DND-41 (cell line): ENCODE results near the gene POFUT2.

ENCODE experiments used
- ATAC-seq: fragments of 200-7000 bp; cut with Tn5 transposase; 3 replicates; pipeline ENCODE4 v1.9.1; 2021; ENCODE audit warnings: low read depth; ENCODE audit not compliant: insufficient read depth
- DNase-seq: peaks from one replicate; pipeline ENCODE4 v3.0.0-alpha.2; 2020
- H2AFZ ChIP-seq: 2 replicates; pipeline ENCODE4 v1.6.0; 2012; ENCODE audit warnings: low read depth, low read length
- H3K27ac ChIP-seq: 2 replicates; pipeline ENCODE4 v1.5.1; 2012; ENCODE audit warnings: low read length, inconsistent platforms
- H3K27me3 ChIP-seq: fragments of 200-600 bp; sonication (generic); 2 replicates; pipeline ENCODE4 v1.6.0; 2012; ENCODE audit warnings: low read length, mild to moderate bottlenecking, inconsistent platforms; ENCODE audit not compliant: insufficient read depth, poor library complexity
- H3K36me3 ChIP-seq: 2 replicates; pipeline ENCODE4 v1.5.1; 2012; ENCODE audit warnings: low read length, inconsistent platforms; ENCODE audit not compliant: insufficient read depth
- H3K4me1 ChIP-seq: 2 replicates; pipeline ENCODE4 v1.5.1; 2012; ENCODE audit warnings: mild to moderate bottlenecking, low read length; ENCODE audit not compliant: insufficient read depth
- H3K4me2 ChIP-seq: 2 replicates; pipeline ENCODE4 v1.6.0; 2012; ENCODE audit warnings: mild to moderate bottlenecking, moderate library complexity, low read length, inconsistent platforms; ENCODE audit not compliant: insufficient read depth
- H3K4me3 ChIP-seq, 2 experiments: fragments of 200-600 bp in 1 of 2; shearing (Covaris generic) in 1 of 2; 2 replicates each; pipeline ENCODE4 v1.5.1; 2012 to 2016; ENCODE audit warnings: inconsistent platforms in 2 of 2, low read length in 2 of 2, mild to moderate bottlenecking in 2 of 2, low read depth in 1 of 2, moderate library complexity in 1 of 2
- H3K79me2 ChIP-seq: 2 replicates; pipeline ENCODE4 v1.6.0; 2012; ENCODE audit warnings: low read length, inconsistent platforms; ENCODE audit not compliant: insufficient read depth
- H3K9ac ChIP-seq: 2 replicates; pipeline ENCODE4 v1.6.0; 2012; ENCODE audit warnings: low read depth, mild to moderate bottlenecking, inconsistent platforms, low read length, moderate library complexity
- H3K9me3 ChIP-seq: 2 replicates; pipeline ENCODE4 v1.5.1; 2012; ENCODE audit warnings: low read length, moderate library complexity, mild to moderate bottlenecking, inconsistent platforms; ENCODE audit not compliant: insufficient read depth, severe bottlenecking
- H4K20me1 ChIP-seq: 2 replicates; pipeline ENCODE4 v1.6.0; 2012; ENCODE audit warnings: low read length; ENCODE audit not compliant: insufficient read depth
- CTCF ChIP-seq: IDR thresholded peaks from 2 replicates; pipeline ENCODE4 v1.5.1; 2012; ENCODE audit warnings: borderline replicate concordance, low read length, moderate library complexity, mild to moderate bottlenecking; ENCODE audit not compliant: poor library complexity, severe bottlenecking; ENCODE audit errors: extremely low read depth
- EZH2 ChIP-seq: IDR thresholded peaks from 3 replicates; pipeline ENCODE4 v1.6.1; 2012; ENCODE audit warnings: borderline replicate concordance, low read depth, mild to moderate bottlenecking, moderate library complexity, low read length, inconsistent platforms; ENCODE audit not compliant: severe bottlenecking

POFUT2 gene

GRCh38 chr21:45304476-45304830 lies 16.8 kb upstream of the POFUT2 start:
- Histone ChIP-seq H3K27ac (no peak overlapping the region), H3K36me3 (no peaks in the 10 kb centered on the region), H3K4me1 (no peaks in the 10 kb centered on the region), H3K27me3 (no peaks in the 10 kb centered on the region), H3K79me2 (no peaks in the 10 kb centered on the region), H3K4me3 (no peak overlapping the region), H3K4me2 (no peak overlapping the region), H3K9me3 (no peaks in the 10 kb centered on the region), H3K9ac (no peak overlapping the region), H2AFZ (no peak overlapping the region), H4K20me1 (peaks cover 3% of the 10 kb centered on the region; the same call in 1 of the 2 replicates)
- no peak for TF ChIP-seq EZH2
- TF ChIP-seq CTCF, result no peak
- no peak for ATAC-seq
- no peak for DNase-seq

- Histone ChIP-seq H3K9ac (no peak overlapping the region), H3K27ac (no peak overlapping the region), H2AFZ (no peak overlapping the region), H4K20me1 (peaks cover 4% of the 10 kb centered on the region; the same call in 1 of the 2 replicates), H3K27me3 (no peaks in the 10 kb centered on the region), H3K4me2 (no peak overlapping the region), H3K4me3 (no peak overlapping the region), H3K36me3 (no peaks in the 10 kb centered on the region), H3K79me2 (no peaks in the 10 kb centered on the region), H3K9me3 (no peaks in the 10 kb centered on the region), H3K4me1 (no peaks in the 10 kb centered on the region)
- DNase-seq (no peak), ATAC-seq (no peak)
- TF ChIP-seq CTCF (no peak), EZH2 (no peak)
Measured at GRCh38 chr21:45303751-45304475, 16.2 kb upstream of the POFUT2 start.

- Histone ChIP-seq H3K4me3 (no peak overlapping the region), H3K4me1 (no peaks in the 10 kb centered on the region), H3K4me2 (no peak overlapping the region), H3K9ac (no peak overlapping the region), H3K79me2 (no peaks in the 10 kb centered on the region), H4K20me1 (peaks cover 4% of the 10 kb centered on the region; the same call in 1 of the 2 replicates), H2AFZ (no peak overlapping the region), H3K36me3 (no peaks in the 10 kb centered on the region), H3K27me3 (no peaks in the 10 kb centered on the region), H3K9me3 (no peaks in the 10 kb centered on the region), H3K27ac (no peak overlapping the region)
- TF ChIP-seq CTCF (no peak), EZH2 (no peak)
- ATAC-seq (no peak), DNase-seq (no peak)
Measured at GRCh38 chr21:45303091-45303615, 15.5 kb upstream of the POFUT2 start.
